Thyroid gland (tissue), 4 donors: Measurements from ENCODE around the gene SOWAHD.

Experiments used
- POLR2A ChIP-seq, 2 donors: fragments of 450-650 bp; IDR thresholded peaks; one replicate each; pipeline ENCODE4 v1.6.1; 2017; ENCODE audit warnings: antibody characterized with exemption in 2 of 2, mild to moderate bottlenecking in 2 of 2, moderate library complexity in 1 of 2
- TF ChIP-seq, protein P1 (sequence below), 6 experiments: fragments of 200-600 bp in 3 of 6; fragments of 450-650 bp in 3 of 6; sonication (generic) in 3 of 6; IDR thresholded peaks; one replicate each; pipeline ENCODE4 v1.5.1; 2016 to 2019; ENCODE audit warnings: antibody characterized with exemption in 6 of 6, mild to moderate bottlenecking in 2 of 6, inconsistent platforms in 1 of 6, moderate library complexity in 1 of 6

- TF ChIP-seq, protein P1, sequence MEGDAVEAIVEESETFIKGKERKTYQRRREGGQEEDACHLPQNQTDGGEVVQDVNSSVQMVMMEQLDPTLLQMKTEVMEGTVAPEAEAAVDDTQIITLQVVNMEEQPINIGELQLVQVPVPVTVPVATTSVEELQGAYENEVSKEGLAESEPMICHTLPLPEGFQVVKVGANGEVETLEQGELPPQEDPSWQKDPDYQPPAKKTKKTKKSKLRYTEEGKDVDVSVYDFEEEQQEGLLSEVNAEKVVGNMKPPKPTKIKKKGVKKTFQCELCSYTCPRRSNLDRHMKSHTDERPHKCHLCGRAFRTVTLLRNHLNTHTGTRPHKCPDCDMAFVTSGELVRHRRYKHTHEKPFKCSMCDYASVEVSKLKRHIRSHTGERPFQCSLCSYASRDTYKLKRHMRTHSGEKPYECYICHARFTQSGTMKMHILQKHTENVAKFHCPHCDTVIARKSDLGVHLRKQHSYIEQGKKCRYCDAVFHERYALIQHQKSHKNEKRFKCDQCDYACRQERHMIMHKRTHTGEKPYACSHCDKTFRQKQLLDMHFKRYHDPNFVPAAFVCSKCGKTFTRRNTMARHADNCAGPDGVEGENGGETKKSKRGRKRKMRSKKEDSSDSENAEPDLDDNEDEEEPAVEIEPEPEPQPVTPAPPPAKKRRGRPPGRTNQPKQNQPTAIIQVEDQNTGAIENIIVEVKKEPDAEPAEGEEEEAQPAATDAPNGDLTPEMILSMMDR (IDR thresholded peaks at IDR 0.05): no peak
- no peak for TF ChIP-seq POLR2A (IDR thresholded peaks at IDR 0.05)
Observed at GRCh38 chrX:119759248-119759766, 919 bp downstream of the SOWAHD start.
